KMS-11 (cell line): Measurements from ENCODE around the gene FAM107B.

ENCODE experiments used
- H2AFZ ChIP-seq: fragments of 200-600 bp; sonication (generic); 2 replicates; pipeline ENCODE4 v1.6.1; 2016; ENCODE audit warnings: antibody characterized with exemption, mixed run types, low read depth
- H3K27ac ChIP-seq: fragments of 200-600 bp; sonication (generic); 2 replicates; pipeline ENCODE4 v1.6.1; 2016; ENCODE audit warnings: mild to moderate bottlenecking, mixed run types
- H3K27me3 ChIP-seq: fragments of 200-600 bp; sonication (generic); 2 replicates; pipeline ENCODE4 v1.6.1; 2017; ENCODE audit warnings: mild to moderate bottlenecking, low read depth, mixed run types, moderate library complexity; ENCODE audit not compliant: insufficient read depth
- H3K36me3 ChIP-seq: fragments of 200-600 bp; sonication (generic); 2 replicates; pipeline ENCODE4 v1.6.1; 2017; ENCODE audit warnings: mild to moderate bottlenecking, mixed run types; ENCODE audit not compliant: insufficient read depth
- H3K4me1 ChIP-seq: fragments of 200-600 bp; sonication (generic); 2 replicates; pipeline ENCODE4 v1.6.1; 2016; ENCODE audit warnings: mild to moderate bottlenecking, low read depth, mixed run types; ENCODE audit not compliant: poor library complexity, severe bottlenecking
- H3K4me2 ChIP-seq: fragments of 200-600 bp; sonication (generic); 2 replicates; pipeline ENCODE4 v1.7.0; 2016; ENCODE audit warnings: mild to moderate bottlenecking, mixed run types
- H3K4me3 ChIP-seq: fragments of 200-600 bp; sonication (generic); IDR thresholded peaks from 2 replicates; pipeline ENCODE4 v1.6.1; 2017; ENCODE audit warnings: low read depth, low read length, mixed read lengths; ENCODE audit not compliant: insufficient read depth
- H3K79me2 ChIP-seq: fragments of 200-600 bp; sonication (generic); 2 replicates; pipeline ENCODE4 v1.6.1; 2016; ENCODE audit warnings: low read depth, mixed run types; ENCODE audit not compliant: insufficient read depth
- H3K9ac ChIP-seq: fragments of 200-600 bp; sonication (generic); 2 replicates; pipeline ENCODE4 v1.6.1; 2016; ENCODE audit warnings: mild to moderate bottlenecking, mixed run types
- H4K20me1 ChIP-seq: fragments of 200-600 bp; sonication (generic); 2 replicates; pipeline ENCODE4 v1.6.1; 2016; ENCODE audit warnings: mild to moderate bottlenecking, mixed run types; ENCODE audit not compliant: insufficient read depth
- CTCF ChIP-seq: fragments of 200-600 bp; sonication (generic); conservative IDR thresholded peaks from 2 replicates; pipeline ENCODE4 v1.6.1; 2017; ENCODE audit warnings: low read depth, mild to moderate bottlenecking, antibody characterized with exemption, low read length, moderate library complexity, mixed read lengths

FAM107B gene

GRCh38 chr10:14470920-14471319, 303.8 kb downstream of the FAM107B start:
- no peaks in the 10 kb centered on the region for H3K36me3 ChIP-seq
- no peak overlapping the region for H3K4me2 ChIP-seq
- H3K27ac ChIP-seq = no peak overlapping the region
- no peaks in the 10 kb centered on the region for H3K27me3 ChIP-seq
- no peak overlapping the region for H3K9ac ChIP-seq
- no peaks in the 10 kb centered on the region for H4K20me1 ChIP-seq
- peaks cover 4% of the 10 kb centered on the region for H3K4me1 ChIP-seq
- no peak overlapping the region for H3K4me3 ChIP-seq
- H3K79me2 ChIP-seq = no peaks in the 10 kb centered on the region
- no peak overlapping the region for H2AFZ ChIP-seq
- TF ChIP-seq CTCF = no peak

DNA sequence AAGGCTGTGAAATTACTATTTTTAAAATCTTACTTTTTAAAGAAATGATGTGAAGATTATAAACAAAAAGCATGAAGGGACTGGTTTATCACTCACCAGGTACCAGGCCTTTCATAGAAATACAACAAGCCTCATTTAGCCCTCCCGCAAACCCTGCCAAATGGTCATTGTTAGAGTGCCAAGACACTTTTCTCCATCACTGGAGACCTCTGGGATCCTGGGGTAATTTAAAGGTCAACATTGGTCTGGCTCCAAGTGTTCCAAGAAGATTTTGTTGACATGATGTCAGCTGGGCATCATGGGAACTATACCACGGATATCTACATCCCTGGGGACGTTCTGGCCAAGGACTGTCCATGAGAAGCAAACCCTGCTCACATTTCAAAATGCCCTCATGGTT, 306.0 kb downstream of the FAM107B start:
- Histone ChIP-seq H3K27me3 (no peaks in the 10 kb centered on the region), H2AFZ (no peak overlapping the region), H3K9ac (no peak overlapping the region), H3K4me2 (no peak overlapping the region), H4K20me1 (no peaks in the 10 kb centered on the region), H3K4me3 (no peak overlapping the region), H3K27ac (no peak overlapping the region), H3K79me2 (no peaks in the 10 kb centered on the region), H3K36me3 (no peaks in the 10 kb centered on the region), H3K4me1 (no peaks in the 10 kb centered on the region)
- no peak for TF ChIP-seq CTCF
